ENCODE measurements around the gene NEMP1. TPM values are rescaled to one million over a fixed set of nuclear protein-coding genes. Genes with fewer than 3 reads are reported as not detected.

NEMP1 gene
- total and polyA plus RNA-seq, 7 donors: 1.3 to 3.2 (median 2.4) TPM

- DNase-seq (no peak), ATAC-seq (no peak)
- Histone ChIP-seq H3K36me3 (ENCODE audit: insufficient read depth in 1 of 2, low read depth in 1 of 2) (peaks cover 0 to 24% of the 10 kb centered on the region in 2 donors), H3K4me1 (no peaks in the 10 kb centered on the region), H3K27ac (no peak overlapping the region), H3K27me3 (ENCODE audit: insufficient read depth in 3 of 3, low read length in 2 of 3) (no peaks in the 10 kb centered on the region), H3K9me3 (no peaks in the 10 kb centered on the region), H3K4me3 (no peak overlapping the region)
- TF ChIP-seq, protein P1, sequence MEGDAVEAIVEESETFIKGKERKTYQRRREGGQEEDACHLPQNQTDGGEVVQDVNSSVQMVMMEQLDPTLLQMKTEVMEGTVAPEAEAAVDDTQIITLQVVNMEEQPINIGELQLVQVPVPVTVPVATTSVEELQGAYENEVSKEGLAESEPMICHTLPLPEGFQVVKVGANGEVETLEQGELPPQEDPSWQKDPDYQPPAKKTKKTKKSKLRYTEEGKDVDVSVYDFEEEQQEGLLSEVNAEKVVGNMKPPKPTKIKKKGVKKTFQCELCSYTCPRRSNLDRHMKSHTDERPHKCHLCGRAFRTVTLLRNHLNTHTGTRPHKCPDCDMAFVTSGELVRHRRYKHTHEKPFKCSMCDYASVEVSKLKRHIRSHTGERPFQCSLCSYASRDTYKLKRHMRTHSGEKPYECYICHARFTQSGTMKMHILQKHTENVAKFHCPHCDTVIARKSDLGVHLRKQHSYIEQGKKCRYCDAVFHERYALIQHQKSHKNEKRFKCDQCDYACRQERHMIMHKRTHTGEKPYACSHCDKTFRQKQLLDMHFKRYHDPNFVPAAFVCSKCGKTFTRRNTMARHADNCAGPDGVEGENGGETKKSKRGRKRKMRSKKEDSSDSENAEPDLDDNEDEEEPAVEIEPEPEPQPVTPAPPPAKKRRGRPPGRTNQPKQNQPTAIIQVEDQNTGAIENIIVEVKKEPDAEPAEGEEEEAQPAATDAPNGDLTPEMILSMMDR (IDR thresholded peaks at IDR 0.05): no peak
- 78 to 84% (median 79%) methylated on average over 15 of the region's 15 CpGs for whole genome bisulfite sequencing, 3 donors
- intact Hi-C loops (cut with DNase I): no loop called here
These were observed 23.5 kb upstream of the NEMP1 start for GRCh38 chr12:57101892-57102695.

DNA sequence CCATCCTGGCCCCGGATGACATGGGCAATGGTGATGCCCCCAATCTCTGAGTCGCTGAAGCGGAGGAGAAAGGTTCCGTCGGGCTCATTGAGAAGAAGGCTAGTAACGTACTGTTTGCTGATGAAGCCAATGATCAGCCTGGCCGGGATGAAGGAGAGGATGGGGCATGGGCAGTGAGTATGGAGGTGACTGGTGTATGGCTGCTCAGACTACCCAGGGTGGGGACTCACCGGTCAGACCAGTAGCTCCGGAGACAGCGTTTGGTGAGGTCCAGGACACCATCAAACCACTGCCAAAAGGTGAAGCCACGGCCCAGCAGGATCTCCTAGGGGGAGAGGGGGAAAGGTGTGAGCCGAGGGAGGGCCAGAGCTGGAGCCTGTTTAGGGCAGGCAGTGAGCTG lies 21.2 kb upstream of the NEMP1 start:
- Histone ChIP-seq H3K27ac (no peak overlapping the region), H3K4me3 (no peak overlapping the region), H3K36me3 (ENCODE audit: insufficient read depth in 1 of 2, low read depth in 1 of 2) (peaks cover 0 to 26% of the 10 kb centered on the region in 2 donors), H3K4me1 (no peaks in the 10 kb centered on the region), H3K9me3 (no peaks in the 10 kb centered on the region), H3K27me3 (ENCODE audit: insufficient read depth in 3 of 3, low read length in 2 of 3) (no peaks in the 10 kb centered on the region)
- intact Hi-C loops (cut with DNase I): no loop called here
- DNase-seq (no peak), ATAC-seq (no peak)
- TF ChIP-seq, protein P1 (IDR thresholded peaks at IDR 0.05): no peak
- 73 to 75% (median 73%) methylated on average over 12 of the region's 12 CpGs for WGBS, 3 donors

DNA sequence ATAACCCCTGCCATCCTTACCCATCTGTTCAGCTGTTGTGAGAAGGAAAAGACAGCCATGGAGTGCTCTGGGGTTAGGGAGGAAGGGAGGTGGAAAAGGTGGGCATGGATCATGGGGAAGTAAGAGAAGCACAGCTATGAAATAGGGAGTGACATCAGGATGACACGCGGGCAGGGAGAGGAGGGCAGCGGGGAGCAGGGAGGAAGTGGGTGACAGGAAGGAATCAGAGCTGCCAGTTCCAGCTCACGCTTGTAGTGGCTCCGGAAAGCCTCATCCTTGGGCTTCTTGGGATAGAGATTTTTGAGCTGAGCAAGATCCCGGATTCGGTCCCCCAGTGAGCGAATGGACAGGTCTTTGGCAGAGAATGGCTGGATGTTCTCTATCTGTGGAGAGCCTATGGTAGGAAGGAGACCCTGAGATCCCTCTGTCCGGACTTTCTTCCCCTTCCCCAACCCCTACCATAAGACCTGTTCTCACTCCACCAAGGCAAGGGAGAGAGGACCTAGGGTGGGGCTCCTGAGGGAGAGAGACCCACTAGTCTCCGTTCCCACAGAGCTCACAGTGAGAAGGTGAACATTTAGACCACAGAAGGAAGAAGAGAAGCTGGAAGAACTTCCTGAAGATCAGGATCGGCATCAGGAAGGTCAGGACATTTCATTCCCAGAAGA lies 20.6 kb upstream of the NEMP1 start:
- H3K9me3 ChIP-seq: no peaks in the 10 kb centered on the region
- TF ChIP-seq, protein P1 (IDR thresholded peaks at IDR 0.05): no peak
- H3K27ac ChIP-seq: no peak overlapping the region
- no peak overlapping the region for H3K4me3 ChIP-seq
- no peaks in the 10 kb centered on the region for H3K27me3 ChIP-seq (ENCODE audit: insufficient read depth in 3 of 3, low read length in 2 of 3)
- no peak for DNase-seq
- WGBS, 3 donors: 74 to 80% (median 76%) methylated on average over 11 of the region's 11 CpGs
- ATAC-seq: no peak
- intact Hi-C loops (cut with DNase I): no loop called here
- H3K4me1 ChIP-seq: no peaks in the 10 kb centered on the region
- H3K36me3 ChIP-seq (ENCODE audit: insufficient read depth in 1 of 2, low read depth in 1 of 2): peaks cover 0 to 30% of the 10 kb centered on the region in 2 donors

GRCh38 chr12:57098546-57098945 lies 20.0 kb upstream of the NEMP1 start:
- Histone ChIP-seq H3K9me3 (no peaks in the 10 kb centered on the region), H3K4me3 (no peak overlapping the region), H3K36me3 (ENCODE audit: insufficient read depth in 1 of 2, low read depth in 1 of 2) (peaks cover 0 to 34% of the 10 kb centered on the region in 2 donors), H3K27me3 (ENCODE audit: insufficient read depth in 3 of 3, low read length in 2 of 3) (no peaks in the 10 kb centered on the region), H3K4me1 (peaks cover 3% of the 10 kb centered on the region), H3K27ac (no peak overlapping the region)
- DNase-seq (no peak), ATAC-seq (no peak)
- intact Hi-C loops (cut with DNase I): no loop called here
- WGBS, 3 donors: 72 to 93% (median 74%) methylated on average over 1 of the region's 1 CpG
- TF ChIP-seq, protein P1 (IDR thresholded peaks at IDR 0.05): no peak
